Dendritic cell treated with granulocyte-macrophage colony-stimulating factor and Interleukin-4, amounts not matched to agents 40 ng/mL and 50 ng/mL, for 4 days (primary cell): ENCODE measurements around the gene DNAH10.
"Not testable (repeated sequence)": the region's sequence is repeated elsewhere in the genome, so short reads cannot be mapped to it uniquely, and the experiment has no call there.

Experiments used
- H3K27ac Mint-ChIP-seq: one replicate; pipeline ENCODE4 v1.8.0; 2022; ENCODE audit warnings: mild to moderate bottlenecking, mixed read lengths
- H3K27me3 Mint-ChIP-seq: one replicate; pipeline ENCODE4 v1.8.0; 2022; ENCODE audit warnings: mild to moderate bottlenecking, mixed read lengths
- H3K36me3 Mint-ChIP-seq: one replicate; pipeline ENCODE4 v1.8.0; 2022; ENCODE audit warnings: low read depth, mixed read lengths
- H3K4me1 Mint-ChIP-seq: one replicate; pipeline ENCODE4 v1.8.0; 2022; ENCODE audit warnings: low read depth, mixed read lengths
- H3K4me3 Mint-ChIP-seq: one replicate; pipeline ENCODE4 v1.8.0; 2022; ENCODE audit warnings: mild to moderate bottlenecking, moderate library complexity, mixed read lengths
- H3K9me3 Mint-ChIP-seq: one replicate; pipeline ENCODE4 v1.8.0; 2022; ENCODE audit warnings: mixed read lengths
- intact Hi-C: fragments of 100-400 bp; cut with micrococcal nuclease; formaldehyde crosslinking; loops from one replicate; pipeline ENCODE4 v1.15.0; 2022

Gene DNAH10

DNA sequence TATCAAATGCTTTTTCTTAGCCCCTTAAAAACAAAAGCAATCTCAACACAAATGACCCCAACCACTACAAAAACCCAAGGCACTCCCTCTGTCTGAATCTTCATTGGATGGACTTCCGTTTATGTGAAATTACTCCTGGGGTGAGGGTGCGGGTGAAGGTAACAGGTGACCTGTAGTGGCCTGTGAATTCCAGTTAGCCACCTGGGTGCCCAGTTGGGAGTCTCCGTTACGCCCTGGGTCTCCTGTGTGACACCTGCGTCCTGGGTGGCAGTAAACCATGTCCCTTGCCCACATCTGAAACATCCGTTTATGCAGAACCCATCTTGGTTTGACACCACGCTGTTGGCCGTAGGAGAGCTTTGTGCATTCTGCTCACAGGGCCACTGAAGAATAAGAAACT, 148.0 kb downstream of the DNAH10 start:
- intact Hi-C loops: no loop called here
- no peak overlapping the region for H3K4me3 Mint-ChIP-seq
- peaks cover 9% of the 10 kb centered on the region for H3K27me3 Mint-ChIP-seq
- H3K27ac Mint-ChIP-seq: no peak overlapping the region
- H3K36me3 Mint-ChIP-seq: no peaks in the 10 kb centered on the region
- H3K9me3 Mint-ChIP-seq: no peaks in the 10 kb centered on the region
- H3K4me1 Mint-ChIP-seq: peaks cover 6% of the 10 kb centered on the region

DNA sequence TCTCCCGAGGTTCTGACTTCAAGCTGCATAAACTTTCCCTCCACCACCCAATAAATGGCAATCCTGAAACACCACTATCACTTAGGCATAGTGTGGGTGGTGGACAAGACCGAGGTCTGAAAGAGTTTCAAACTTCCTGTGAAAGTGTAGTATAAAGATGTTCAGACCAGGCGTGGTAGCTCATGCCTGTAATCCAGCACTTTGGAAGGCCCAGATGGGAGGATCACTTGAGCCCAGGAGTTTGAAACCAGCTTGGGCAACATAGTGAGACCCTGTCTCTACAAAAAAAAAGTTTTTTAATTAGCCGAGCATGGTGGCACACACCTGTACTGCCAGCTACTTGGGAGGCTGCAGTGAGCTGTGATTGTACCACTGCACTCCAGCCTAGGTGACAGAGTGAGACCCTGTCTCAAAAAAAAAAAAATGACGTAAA, 148.7 kb downstream of the DNAH10 start:
- H3K9me3 Mint-ChIP-seq: no peaks in the 10 kb centered on the region
- peaks cover 13% of the 10 kb centered on the region for H3K27me3 Mint-ChIP-seq
- H3K36me3 Mint-ChIP-seq: no peaks in the 10 kb centered on the region
- H3K4me1 Mint-ChIP-seq: peaks cover 6% of the 10 kb centered on the region
- H3K4me3 Mint-ChIP-seq: no peak overlapping the region
- intact Hi-C loops: no loop called here
- H3K27ac Mint-ChIP-seq: no peak overlapping the region

DNA sequence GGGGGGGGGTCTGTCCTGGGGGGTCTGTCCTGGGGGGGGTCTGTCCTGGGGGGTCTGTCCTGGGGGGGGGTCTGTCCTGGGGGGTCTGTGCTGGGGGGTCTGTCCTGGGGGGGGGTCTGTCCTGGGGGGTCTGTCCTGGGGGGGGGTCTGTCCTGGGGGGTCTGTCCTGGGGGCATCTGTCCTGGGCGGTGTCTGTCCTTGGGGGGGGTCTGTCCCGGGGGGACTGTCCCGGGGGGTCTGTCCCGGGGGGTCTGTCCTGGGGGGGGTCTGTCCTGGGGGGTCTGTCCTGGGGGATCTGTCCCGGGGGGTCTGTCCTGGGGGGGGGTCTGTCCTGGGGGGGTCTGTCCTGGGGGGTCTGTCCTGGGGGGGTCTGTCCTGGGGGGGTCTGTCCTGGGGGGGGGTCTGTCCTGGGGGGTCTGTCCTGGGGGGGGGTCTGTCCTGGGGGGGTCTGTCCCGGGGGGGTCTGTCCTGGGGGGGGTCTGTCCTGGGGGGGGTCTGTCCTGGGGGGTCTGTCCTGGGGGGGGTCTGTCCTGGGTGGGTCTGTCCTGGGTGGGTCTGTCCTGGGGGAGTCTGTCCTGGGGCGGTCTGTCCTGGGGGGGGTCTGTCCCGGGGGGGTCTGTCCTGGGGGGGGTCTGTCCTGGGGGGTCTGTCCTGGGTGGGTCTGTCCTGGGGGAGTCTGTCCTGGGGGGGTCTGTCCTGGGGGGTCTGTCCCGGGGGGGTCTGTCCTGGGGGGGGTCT, 149.7 kb downstream of the DNAH10 start:
- H3K27me3 Mint-ChIP-seq: peaks cover 14% of the 10 kb centered on the region
- H3K4me1 Mint-ChIP-seq, H3K4me3 Mint-ChIP-seq, H3K36me3 Mint-ChIP-seq, H3K9me3 Mint-ChIP-seq, intact Hi-C loops, H3K27ac Mint-ChIP-seq: not testable (repeated sequence)

DNA sequence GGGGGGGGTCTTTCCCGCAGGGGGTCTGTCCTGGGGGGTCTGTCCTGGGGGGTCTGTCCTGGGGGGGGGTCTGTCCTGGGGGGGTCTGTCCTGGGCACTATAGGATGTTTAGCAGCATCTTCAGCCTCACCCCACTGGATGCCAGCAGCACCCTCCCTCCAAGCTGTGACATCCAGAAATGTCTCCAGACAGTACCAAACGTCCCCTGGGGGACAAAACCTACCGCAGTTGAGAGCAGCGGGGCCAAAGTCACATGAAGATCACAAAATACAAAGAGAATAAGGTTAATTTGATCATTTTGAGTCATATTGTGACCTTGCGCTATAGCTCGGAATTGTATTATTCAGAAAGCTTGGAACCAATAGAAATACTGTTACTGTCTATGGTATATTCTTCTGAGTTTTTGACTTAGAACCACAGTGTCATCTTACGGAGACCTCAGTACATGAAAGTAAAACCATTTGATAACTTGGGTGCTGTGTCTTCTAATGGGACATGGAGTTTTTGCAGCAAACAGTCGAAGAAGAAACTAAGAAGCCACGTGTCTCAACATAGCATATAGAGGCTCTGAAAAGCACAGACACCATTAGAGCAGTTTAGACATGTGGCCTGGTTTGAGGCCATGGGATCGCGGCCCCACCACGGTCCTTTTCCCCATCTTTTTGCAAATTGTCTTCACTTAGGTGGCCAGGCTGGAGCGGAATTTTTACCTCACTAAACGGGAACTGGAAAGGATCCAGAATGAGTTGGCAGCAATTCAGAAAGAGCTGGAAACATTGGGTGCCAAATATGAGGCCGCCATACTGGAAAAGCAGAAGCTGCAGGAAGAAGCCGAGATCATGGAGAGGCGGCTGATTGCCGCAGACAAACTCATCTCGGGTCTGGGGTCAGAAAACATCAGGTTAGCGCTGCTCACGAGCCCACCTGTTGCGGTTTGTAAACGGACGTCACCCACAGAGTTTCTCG, 150.6 kb downstream of the DNAH10 start:
- Mint-ChIP-seq H3K4me1 (peaks cover 6% of the 10 kb centered on the region), H3K27me3 (peaks cover 14% of the 10 kb centered on the region), H3K9me3 (no peaks in the 10 kb centered on the region), H3K27ac (no peak overlapping the region), H3K4me3 (no peak overlapping the region), H3K36me3 (no peaks in the 10 kb centered on the region)
- intact Hi-C loops: no loop called here

DNA sequence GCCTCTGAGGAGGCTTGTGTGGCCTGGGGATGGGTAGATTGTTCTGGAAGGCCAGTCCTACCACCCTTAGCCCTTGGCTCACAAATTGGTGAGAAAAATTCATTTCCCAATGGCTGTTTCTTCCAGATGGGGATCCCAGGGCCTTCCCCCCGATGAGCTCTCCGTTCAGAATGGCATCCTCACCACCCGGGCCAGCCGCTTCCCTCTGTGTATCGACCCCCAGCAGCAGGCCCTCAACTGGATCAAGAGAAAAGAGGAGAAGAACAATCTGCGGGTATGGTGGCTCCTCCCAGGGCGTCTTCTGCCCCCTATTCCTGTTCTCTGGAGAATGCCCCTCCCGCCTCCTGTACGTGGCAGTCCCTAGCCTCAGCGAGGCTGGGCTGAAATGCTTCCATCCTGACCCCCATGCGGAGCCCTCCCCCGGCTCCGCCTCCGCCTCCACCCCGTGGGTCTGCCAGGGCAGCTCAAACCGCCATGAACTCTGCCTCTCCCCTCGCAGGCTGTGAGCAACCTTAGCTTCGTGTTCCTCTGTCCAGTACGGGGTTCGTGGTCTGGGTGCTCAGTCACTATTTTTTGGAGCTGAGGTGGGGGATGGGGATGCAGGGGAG, 152.7 kb downstream of the DNAH10 start:
- H3K27me3 Mint-ChIP-seq: peaks cover 16% of the 10 kb centered on the region
- peaks cover 4% of the 10 kb centered on the region for H3K4me1 Mint-ChIP-seq
- no peak overlapping the region for H3K27ac Mint-ChIP-seq
- no peak overlapping the region for H3K4me3 Mint-ChIP-seq
- no peaks in the 10 kb centered on the region for H3K9me3 Mint-ChIP-seq
- intact Hi-C loops: no loop called here
- H3K36me3 Mint-ChIP-seq: no peaks in the 10 kb centered on the region

DNA sequence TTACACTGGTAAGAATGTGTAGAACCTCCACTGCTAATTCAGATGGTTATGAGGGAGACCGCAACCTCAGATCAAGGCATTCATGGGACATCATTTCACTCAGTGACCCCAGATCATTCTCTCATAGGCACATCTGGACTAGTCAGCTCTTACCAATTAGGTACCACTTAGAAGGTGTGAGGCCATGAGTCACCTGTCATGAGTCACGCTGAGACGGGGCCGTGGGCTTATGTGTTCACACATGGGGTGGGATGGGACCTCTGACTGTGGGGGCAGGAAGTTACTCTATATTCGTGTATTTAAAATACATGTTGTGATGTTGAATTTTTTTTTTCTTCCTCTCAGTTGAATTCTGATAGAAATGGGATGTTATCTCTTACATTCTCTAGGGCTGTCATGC, 154.6 kb downstream of the DNAH10 start:
- peaks cover 17% of the 10 kb centered on the region for H3K27me3 Mint-ChIP-seq
- peaks cover 5% of the 10 kb centered on the region for H3K4me1 Mint-ChIP-seq
- no peaks in the 10 kb centered on the region for H3K9me3 Mint-ChIP-seq
- H3K36me3 Mint-ChIP-seq: no peaks in the 10 kb centered on the region
- intact Hi-C loops: no loop called here
- H3K27ac Mint-ChIP-seq: no peak overlapping the region
- H3K4me3 Mint-ChIP-seq: no peak overlapping the region

DNA sequence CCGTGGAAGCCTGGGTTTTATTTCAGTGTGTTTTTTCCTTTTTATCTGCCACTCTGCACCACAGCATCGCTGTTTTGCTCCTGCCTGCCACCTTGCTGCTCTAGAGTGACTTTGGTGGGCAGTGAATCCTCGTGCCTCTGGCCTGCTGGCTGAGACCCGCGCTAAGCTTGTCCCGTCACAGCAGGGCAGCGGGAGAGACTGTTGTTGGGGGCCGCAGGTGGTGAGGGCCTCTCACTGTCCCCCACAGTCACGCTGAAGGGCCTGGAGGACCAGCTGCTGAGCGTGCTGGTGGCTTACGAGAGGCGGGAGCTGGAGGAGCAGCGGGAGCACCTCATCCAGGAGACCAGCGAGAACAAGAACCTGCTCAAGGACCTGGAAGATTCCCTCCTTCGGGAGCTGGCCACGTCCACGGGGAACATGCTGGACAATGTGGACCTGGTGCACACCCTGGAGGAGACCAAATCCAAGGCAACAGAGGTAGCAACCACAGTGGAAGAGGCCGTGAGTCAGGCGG, 155.3 kb downstream of the DNAH10 start:
- intact Hi-C loops: no loop called here
- no peaks in the 10 kb centered on the region for H3K9me3 Mint-ChIP-seq
- peaks cover 5% of the 10 kb centered on the region for H3K4me1 Mint-ChIP-seq
- peaks cover 17% of the 10 kb centered on the region for H3K27me3 Mint-ChIP-seq
- H3K36me3 Mint-ChIP-seq: no peaks in the 10 kb centered on the region
- no peak overlapping the region for H3K4me3 Mint-ChIP-seq
- H3K27ac Mint-ChIP-seq: no peak overlapping the region

DNA sequence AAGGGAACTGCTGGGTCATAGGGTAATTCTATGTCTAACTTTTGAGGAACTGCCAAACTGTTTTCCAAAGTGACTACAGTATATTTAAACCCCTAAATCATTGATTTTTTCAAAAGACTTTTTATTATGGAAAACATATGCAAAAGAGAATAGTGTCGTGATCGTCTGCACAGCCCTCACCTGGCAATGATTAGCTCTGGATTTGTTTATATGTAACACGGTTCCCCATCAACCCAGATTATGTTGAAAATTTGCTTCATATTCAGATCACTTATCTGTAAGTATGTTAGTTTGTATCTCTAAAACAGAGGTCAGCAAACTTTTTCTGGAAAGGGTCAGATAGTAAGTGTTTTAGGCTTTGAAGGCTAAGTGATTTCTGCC, 157.9 kb downstream of the DNAH10 start:
- intact Hi-C loops: no loop called here
- peaks cover 19% of the 10 kb centered on the region for H3K27me3 Mint-ChIP-seq

DNA sequence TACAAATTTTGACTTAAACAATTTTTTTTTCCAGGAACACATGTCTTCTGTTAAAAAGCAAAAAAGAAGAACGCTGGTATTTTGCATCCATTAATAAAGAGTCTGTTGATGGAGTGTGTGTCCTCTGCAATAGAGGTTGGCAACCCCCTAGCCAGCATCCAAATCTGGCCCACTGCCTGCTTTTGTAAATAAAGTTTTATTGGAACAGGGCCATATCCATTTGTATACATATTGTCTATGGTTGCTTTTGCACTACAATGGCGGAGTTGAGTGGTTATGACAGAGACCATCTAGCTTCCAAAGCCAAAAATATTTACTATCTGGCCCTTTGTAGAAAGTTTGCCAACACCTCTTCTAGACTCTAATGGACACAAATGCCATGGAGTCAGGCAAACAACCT, 160.9 kb downstream of the DNAH10 start:
- no peak overlapping the region for H3K27ac Mint-ChIP-seq
- H3K36me3 Mint-ChIP-seq: no peaks in the 10 kb centered on the region
- peaks cover 12% of the 10 kb centered on the region for H3K4me1 Mint-ChIP-seq
- intact Hi-C loops: no loop called here
- H3K4me3 Mint-ChIP-seq: no peak overlapping the region
- no peaks in the 10 kb centered on the region for H3K9me3 Mint-ChIP-seq
- H3K27me3 Mint-ChIP-seq: peaks cover 22% of the 10 kb centered on the region

More for the DNA sequence above, 157.9 kb downstream of the DNAH10 start:
- Mint-ChIP-seq H3K4me1 (peaks cover 5% of the 10 kb centered on the region), H3K27ac (no peak overlapping the region), H3K36me3 (no peaks in the 10 kb centered on the region), H3K9me3 (no peaks in the 10 kb centered on the region), H3K4me3 (no peak overlapping the region)

DNA sequence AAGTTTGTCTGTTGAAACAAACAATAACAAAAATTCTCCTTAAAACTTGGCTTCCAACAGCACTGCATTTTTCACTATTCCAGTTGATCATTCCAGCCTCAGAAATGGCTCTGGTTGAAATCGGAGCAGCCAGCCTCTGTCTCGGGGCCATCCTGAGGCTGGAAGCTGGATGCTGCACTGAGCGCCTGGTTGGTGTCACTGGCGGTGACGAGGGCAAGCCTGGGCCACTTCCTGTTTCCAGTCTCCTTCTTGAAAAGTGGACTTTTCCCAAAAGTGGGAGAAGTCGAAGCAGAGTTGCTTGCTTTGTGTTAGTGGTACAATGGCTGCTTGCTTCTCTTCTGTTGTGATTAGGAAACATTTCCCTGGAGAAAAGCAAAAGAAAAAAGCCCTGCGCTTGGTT, 161.8 kb downstream of the DNAH10 start:
- no peaks in the 10 kb centered on the region for H3K36me3 Mint-ChIP-seq
- H3K27ac Mint-ChIP-seq: no peak overlapping the region
- H3K4me1 Mint-ChIP-seq: peaks cover 21% of the 10 kb centered on the region
- no peak overlapping the region for H3K4me3 Mint-ChIP-seq
- intact Hi-C loops: no loop called here
- H3K9me3 Mint-ChIP-seq: no peaks in the 10 kb centered on the region
- peaks cover 24% of the 10 kb centered on the region for H3K27me3 Mint-ChIP-seq

DNA sequence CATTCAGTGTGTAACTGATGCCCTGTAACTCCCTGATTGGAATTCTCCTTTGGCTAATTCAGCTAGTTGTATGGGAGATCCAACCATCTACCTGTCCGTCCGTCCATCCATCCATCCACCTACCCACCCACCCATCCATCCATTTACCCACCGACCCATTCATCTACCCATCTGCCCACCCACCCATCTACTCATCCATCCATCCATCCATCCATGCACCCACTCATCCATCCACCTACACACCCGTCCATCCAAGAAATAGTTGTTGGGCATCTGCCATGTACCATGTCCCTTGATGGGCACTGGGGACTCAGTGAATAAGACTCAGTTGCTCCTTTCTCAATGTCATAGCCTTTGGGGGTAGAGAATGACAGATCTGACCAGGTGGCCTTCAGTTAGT, 162.4 kb downstream of the DNAH10 start:
- Mint-ChIP-seq H3K4me1 (peaks cover 21% of the 10 kb centered on the region), H3K27me3 (peaks cover 23% of the 10 kb centered on the region), H3K4me3 (no peak overlapping the region), H3K27ac (no peak overlapping the region), H3K36me3 (no peaks in the 10 kb centered on the region), H3K9me3 (no peaks in the 10 kb centered on the region)
- intact Hi-C loops: no loop called here

DNA sequence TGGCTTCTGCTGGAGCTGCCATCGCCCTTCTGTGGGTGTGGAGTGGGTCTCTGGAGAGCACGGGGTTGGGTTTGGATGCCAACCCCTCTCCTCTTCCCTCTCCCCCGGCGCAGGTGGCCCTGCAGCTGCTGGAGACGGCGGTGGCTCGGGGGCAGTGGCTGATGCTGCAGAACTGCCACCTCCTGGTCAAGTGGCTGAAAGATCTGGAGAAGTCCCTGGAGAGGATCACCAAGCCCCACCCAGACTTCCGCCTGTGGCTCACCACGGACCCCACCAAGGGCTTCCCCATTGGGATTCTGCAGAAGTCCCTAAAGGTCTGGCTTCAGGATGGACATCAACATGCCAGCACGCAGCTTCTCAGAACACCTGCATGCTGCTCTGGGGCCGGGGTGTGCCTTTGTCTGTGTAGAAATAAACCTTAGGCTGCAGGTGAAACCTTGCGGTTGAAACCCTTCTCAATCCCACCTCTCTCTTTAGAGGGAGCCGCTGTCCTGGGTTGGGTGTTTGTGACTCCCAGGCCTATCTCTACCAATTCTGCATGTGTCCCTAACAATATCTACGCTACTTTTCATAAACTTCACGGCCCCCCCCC, 166.3 kb downstream of the DNAH10 start:
- Mint-ChIP-seq H3K36me3 (no peaks in the 10 kb centered on the region), H3K27ac (no peak overlapping the region), H3K27me3 (peaks cover 25% of the 10 kb centered on the region), H3K9me3 (no peaks in the 10 kb centered on the region), H3K4me3 (no peak overlapping the region), H3K4me1 (peaks cover 17% of the 10 kb centered on the region)
- intact Hi-C loops: no loop called here

DNA sequence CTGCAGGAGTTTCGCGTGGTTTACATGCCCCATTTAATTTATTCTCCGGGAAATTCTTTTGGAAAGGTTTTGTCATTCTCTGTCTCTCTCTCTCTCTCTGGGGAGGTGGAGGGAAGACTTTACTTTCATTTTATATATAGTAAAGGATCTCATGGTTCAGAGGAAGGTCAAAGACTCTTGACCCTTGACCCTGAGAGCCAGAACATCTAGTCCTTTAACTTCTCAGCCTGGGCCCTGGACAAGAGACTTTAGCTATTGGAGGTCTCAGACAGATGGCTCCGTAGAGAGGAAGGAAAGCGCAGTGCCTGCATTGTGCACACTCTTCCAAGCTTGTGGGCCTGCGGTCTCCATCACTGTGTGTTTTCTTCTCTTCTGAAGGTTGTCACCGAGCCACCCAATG, 166.8 kb downstream of the DNAH10 start:
- Mint-ChIP-seq H3K4me1 (peaks cover 17% of the 10 kb centered on the region), H3K4me3 (no peak overlapping the region), H3K27ac (no peak overlapping the region), H3K9me3 (no peaks in the 10 kb centered on the region), H3K27me3 (peaks cover 27% of the 10 kb centered on the region), H3K36me3 (no peaks in the 10 kb centered on the region)
- intact Hi-C loops: no loop called here
